Endometrium (tissue), 2 donors: ENCODE data around the gene C10orf90.
A peak's percentile ranks its signal among the peaks of the same experiment; 100 is the strongest.

ENCODE experiments used
- FAIRE-seq: peaks from 2 replicates; lab custom pipeline; 2012; peaks lifted over from hg19 to GRCh38; lab: Jason Lieb, UNC
- donor health status: control.
- donor health status: control.

Gene C10orf90

GRCh38 chr10:126459032-126459831 is 211.3 kb downstream of the C10orf90 start:
- FAIRE-seq: no peak

- no peak for FAIRE-seq
Measured at GRCh38 chr10:126458466-126458865, 212.0 kb downstream of the C10orf90 start.

GRCh38 chr10:126456632-126457031 is 213.9 kb downstream of the C10orf90 start:
- FAIRE-seq: no peak

GRCh38 chr10:126455766-126456405 is 214.6 kb downstream of the C10orf90 start:
- FAIRE-seq: peak; percentile 85

- FAIRE-seq: no peak
Measured at GRCh38 chr10:126455036-126455765, 215.3 kb downstream of the C10orf90 start.

- FAIRE-seq: no peak
Measured at GRCh38 chr10:126454045-126454751, 216.3 kb downstream of the C10orf90 start.

GRCh38 chr10:126452245-126452644 is 218.2 kb downstream of the C10orf90 start:
- FAIRE-seq: peak; percentile 73

GRCh38 chr10:126448091-126448490 is 222.4 kb downstream of the C10orf90 start:
- FAIRE-seq: no peak

- no peak for FAIRE-seq
Measured at GRCh38 chr10:126439942-126440341, 230.6 kb downstream of the C10orf90 start.

- no peak for FAIRE-seq
Measured at GRCh38 chr10:126438407-126438783, 232.1 kb downstream of the C10orf90 start.

- no peak for FAIRE-seq
Measured at GRCh38 chr10:126437635-126438406, 232.7 kb downstream of the C10orf90 start.

- no peak for FAIRE-seq
Measured at GRCh38 chr10:126434235-126434634, 236.3 kb downstream of the C10orf90 start.

GRCh38 chr10:126433351-126433750 is 237.1 kb downstream of the C10orf90 start:
- FAIRE-seq: no peak

- no peak for FAIRE-seq
Measured at GRCh38 chr10:126432507-126432906, 238.0 kb downstream of the C10orf90 start.

- no peak for FAIRE-seq
Measured at GRCh38 chr10:126431816-126432215, 238.7 kb downstream of the C10orf90 start.

GRCh38 chr10:126430512-126430911 is 240.0 kb downstream of the C10orf90 start:
- FAIRE-seq: no peak

GRCh38 chr10:126429275-126429674 is 241.2 kb downstream of the C10orf90 start:
- FAIRE-seq: no peak

GRCh38 chr10:126425489-126426065 is 244.9 kb downstream of the C10orf90 start:
- FAIRE-seq: no peak

GRCh38 chr10:126425032-126425431 is 245.5 kb downstream of the C10orf90 start:
- FAIRE-seq: no peak

GRCh38 chr10:126423732-126424491 is 246.6 kb downstream of the C10orf90 start:
- FAIRE-seq: no peak
